HG03108 (cell line): Measurements from ENCODE around the gene KRT83.
"Not testable (repeated sequence)": the region's sequence is repeated elsewhere in the genome, so short reads cannot be mapped to it uniquely, and the experiment has no call there.

Source experiments
- ATAC-seq: cut with Tn5 transposase; IDR thresholded peaks from one replicate; pipeline ENCODE4 v1.9.1; 2021; ENCODE audit warnings: moderate library complexity; ENCODE audit not compliant: unreplicated experiment

The KRT83 gene

DNA sequence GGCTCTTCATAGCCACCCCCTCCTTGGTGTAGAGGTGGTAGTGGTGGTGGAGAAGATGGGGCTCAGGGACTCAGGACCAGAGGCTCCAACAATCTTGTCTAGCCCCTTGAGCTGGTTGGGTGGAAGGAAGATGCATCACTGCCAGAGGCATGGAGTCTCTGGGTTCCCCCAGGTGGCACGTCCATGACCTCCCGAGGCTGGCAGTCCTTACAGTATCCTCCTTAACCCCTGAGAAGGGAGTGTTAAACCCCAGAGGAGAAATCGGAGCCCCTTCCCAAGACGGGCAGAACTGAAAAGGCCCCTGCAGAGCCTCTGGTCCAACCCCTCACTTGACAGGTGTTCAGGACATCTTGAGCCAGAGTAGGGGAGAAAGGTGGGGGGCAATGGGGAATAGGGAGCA lies 9.1 kb downstream of the KRT83 start:
- ATAC-seq = no peak

DNA sequence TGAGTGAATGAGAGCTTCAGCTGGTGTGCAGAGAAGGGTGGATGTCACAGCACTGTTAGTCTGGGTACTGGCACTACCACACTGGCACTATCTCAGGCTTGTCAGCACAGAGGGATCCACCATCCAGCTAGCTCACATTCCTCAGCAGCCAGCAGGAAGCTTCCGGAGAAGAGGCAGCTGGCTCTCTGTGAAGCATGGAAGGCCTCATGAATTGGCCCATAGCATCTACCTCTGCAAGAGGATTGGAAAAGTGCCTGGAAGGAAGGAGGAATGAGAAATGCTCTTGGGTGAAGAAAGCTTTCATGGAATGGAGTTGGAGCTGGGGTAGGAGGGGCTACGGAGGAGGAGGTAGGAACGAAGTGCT lies 9.9 kb downstream of the KRT83 start:
- ATAC-seq = no peak

DNA sequence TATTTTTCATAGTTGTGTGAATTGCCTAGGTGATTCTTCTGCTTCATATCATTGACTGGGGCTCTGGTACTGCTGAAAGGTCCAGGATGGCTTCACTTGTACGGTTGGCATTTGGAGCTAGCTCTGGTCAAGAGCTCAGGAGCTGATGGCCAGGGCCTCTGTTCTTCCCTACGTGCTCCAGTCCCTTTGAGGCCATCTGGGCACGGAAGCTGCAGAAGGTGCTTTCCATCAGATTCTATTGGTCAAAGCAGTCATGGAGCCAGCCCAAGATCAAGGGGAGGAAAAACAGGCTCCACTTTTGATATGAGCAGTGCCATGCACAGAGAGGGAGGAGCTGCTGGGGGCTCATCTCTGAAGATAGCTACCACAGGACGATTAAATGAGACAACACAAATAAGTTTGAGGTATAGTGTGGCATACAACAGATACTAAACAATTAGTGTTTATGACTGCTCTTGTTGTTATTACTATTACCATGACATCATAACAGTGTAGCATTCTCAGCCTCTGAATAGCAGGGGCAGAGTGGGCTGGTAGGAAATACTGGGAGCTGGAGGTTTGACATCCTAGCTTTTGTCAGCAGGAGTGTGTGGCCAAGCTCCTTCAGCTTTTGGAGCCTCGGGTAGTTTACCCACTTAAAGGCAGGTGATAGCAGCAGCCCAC lies 10.4 kb downstream of the KRT83 start:
- no peak for ATAC-seq

GRCh38 chr12:52308806-52309425 lies 12.3 kb downstream of the KRT83 start:
- ATAC-seq = no peak

DNA sequence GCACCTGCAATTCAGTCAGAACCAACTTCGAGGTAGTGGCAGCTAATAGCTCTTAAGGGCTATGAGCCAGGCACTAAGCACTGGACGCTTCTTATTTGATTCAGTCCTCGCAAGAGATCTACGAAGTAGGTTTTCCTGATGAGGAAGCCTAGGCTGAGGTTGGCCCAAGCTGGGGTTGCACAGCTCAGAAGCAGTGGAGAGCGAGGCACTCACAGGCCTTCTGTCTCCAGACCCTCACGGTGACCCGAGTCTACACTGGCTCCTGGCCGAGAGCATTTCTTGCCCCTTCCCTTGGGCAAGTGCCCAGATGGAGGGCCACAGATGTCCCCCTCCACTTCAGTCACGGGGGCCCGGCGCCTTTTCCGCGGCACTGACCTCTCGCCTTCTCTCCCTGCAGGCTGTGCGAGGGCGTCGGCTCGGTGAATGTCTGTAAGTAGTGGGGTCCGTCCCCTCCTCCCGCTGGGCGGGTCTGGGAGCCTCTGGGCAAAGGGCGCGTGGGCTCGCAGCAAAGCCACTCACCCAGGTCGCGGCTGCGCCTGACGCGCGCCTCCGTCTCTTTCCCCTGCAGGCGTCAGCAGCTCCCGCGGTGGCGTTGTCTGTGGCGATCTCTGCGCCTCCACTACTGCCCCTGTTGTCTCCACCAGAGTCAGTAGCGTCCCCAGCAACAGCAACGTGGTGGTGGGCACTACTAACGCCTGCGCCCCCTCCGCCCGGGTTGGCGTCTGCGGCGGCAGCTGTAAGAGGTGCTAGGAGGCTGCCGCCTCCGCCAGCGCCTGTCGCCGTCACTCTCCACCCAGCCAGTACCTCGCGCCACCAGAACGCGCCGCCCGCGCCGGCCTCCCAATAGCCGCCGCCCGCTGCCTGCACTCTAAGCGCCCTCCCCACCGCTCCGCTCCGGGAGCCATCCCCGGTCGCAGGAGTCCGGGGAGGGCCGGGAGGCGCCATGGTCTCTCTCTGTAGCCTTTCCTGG lies 13.1 kb downstream of the KRT83 start:
- no peak for ATAC-seq

DNA sequence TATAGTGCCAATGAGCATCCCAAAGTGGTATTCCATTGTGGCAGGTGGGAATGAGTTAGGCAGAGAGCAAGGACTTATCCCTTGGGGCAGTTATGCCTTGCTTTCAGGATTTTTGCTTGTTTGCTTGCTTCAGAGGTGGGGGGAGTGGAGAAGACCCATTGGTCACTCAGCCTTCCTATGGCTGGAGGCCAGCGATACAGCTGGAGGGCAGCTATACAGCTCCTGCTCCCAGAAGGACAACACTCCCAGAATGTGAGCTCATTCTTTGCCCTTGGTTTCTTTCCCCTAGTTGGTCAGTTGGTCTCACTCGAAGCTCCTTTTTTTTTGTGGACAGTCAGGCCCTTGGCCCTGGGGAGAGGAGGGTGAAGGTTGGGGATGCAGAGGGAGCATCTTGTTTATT lies 14.5 kb downstream of the KRT83 start:
- no peak for ATAC-seq

- no peak for ATAC-seq
Measured at GRCh38 chr12:52305921-52306705, 15.1 kb downstream of the KRT83 start.

- ATAC-seq = peak; percentile 91
Measured at GRCh38 chr12:52304941-52305411, 16.2 kb downstream of the KRT83 start.

DNA sequence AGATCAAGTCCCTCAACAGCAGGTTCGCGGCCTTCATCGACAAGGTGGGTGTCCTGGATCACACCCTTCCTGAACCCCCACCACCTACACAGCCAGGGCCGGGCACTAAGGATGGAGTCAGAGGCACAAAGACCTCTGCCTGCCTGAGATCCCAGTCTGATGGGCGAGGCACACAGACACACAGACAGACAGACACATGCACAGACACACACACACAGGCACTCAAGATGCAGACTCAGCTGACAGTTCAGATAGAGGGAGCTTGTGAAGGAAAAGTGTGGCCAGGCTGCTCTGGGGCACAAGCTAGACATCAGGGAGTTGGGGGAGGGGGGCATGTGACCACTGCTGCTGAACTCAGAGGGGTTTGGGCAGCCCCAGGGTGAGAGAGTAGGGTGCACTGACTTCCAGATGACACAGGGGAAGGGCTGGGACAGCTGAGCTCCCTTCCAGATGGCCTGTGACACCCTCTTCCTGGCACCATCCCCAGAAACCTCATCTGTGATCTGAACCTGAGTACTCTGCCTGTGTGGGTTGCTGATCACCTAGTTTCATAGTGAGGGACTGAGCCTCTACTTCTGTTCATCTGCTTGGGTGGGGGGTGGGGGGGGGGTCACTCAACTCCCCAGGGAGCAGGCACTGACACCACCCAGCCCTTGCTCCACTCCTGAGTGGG lies 18.8 kb downstream of the KRT83 start:
- ATAC-seq = not testable (repeated sequence)

DNA sequence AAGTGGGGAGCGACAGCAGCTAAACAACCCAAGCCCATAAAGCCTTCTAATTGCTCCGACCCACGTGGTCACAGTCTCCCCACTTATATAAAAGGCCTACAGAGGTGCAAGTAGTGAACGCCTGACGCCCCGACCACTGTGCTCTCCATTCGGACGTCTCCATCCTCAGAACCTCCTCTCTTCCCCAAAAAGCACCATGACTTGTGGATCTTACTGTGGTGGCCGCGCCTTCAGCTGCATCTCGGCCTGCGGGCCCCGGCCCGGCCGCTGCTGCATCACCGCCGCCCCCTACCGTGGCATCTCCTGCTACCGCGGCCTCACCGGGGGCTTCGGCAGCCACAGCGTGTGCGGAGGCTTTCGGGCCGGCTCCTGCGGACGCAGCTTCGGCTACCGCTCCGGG lies 19.5 kb downstream of the KRT83 start:
- ATAC-seq = not testable (repeated sequence)

GRCh38 chr12:52300796-52301691 lies 20.2 kb downstream of the KRT83 start:
- no peak for ATAC-seq

GRCh38 chr12:52298677-52299190 lies 22.5 kb downstream of the KRT83 start:
- ATAC-seq = no peak

DNA sequence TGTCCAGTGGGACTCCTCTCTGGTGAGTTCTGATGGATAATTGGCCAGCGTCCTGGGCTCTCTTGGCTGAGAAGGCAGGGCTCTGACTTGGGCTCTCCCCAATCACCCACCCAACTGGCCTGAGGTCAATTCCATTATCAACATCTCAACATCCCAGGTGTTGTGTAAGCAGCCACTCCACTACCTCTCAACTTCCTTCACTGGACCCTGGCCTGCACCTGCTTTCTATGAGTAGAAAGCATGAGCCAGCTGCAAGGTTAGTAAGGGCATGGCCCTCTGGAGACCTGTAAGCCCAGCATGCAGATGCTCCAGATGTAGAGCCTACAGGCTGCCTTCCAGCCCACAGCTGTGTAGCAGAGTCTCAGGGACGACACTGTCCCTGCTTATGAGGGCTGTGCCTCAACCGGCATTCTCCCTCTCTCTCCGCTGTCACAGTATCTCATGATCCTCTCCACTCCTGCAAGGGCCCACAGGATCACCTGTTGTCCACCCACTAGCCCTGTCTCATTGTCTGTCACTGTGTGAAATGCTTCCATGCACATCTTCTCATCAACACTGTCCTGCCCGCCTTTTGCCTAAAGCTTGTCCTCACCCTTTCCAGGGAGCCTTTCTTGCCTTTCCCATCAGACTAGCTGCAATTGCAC lies 24.5 kb downstream of the KRT83 start:
- no peak for ATAC-seq

- ATAC-seq = no peak
Measured at GRCh38 chr12:52295663-52296062, 25.5 kb downstream of the KRT83 start.

DNA sequence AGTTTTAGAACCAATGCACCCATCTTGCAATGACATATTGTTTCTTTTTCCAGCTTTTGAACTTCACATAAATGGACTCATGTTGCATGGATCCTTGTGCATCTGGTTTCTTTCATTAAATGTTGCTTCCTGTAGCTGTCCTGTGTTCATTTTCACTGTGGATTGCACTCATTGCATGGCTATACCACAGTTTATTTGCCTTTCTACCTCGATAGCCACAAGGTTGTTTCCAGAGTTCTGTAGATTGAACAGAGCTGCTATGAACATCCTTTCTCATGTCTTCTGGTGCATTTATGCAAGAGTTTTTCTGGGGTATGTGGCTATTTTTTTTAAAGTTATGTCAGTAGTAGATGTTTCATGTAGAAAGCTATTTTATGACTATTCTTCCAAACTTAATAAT lies 26.4 kb downstream of the KRT83 start:
- ATAC-seq = no peak

DNA sequence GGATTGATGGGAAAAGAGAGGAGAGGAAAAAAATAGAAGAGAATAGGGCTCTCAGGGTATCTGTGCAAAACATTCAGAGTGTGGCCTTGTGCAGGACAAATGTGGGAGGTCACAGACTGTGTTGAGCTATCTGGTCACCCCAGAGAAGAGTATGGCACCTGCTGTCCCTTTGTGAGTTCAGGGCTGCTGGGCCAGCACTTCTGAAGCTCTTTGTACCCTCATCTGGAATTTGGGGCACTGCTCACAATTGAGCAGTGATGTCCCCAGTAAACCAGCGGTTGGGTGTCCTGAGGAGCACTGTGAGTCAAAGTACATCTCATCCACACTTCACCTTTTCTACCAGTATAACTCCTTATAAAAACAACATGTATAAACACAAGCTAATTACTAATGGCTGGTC lies 27.3 kb downstream of the KRT83 start:
- ATAC-seq = no peak

DNA sequence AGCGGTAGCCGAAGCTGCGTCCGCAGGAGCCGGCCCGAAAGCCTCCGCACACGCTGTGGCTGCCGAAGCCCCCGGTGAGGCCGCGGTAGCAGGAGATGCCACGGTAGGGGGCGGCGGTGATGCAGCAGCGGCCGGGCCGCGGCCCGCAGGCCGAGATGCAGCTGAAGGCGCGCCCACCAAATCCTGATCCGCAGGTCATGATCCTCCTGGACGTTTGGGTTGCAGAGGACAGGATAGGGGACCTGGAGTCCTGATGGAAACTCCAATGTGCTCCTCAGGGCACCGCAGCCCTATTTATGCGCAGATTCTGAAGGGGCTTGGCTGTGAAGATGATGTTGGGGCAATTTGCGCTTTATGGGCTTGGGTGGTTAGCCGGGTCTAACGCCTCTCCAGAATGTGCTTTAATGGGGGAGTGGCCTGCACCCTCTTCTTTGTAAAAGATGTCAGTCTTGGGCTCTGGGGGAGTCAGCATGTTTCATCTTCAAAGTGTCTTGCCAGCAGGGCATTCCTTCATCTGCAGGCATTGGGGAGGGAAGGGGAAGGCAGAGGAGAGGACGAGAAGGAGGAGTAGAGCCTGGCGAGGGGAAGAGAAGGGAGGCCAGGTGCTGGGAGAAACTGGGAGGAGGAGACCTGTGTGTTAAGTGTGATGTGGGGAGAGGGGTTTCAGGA lies 29.8 kb downstream of the KRT83 start, which contains the start of gene KRT81:
Gene KRT81 (minus strand): TSS at position 268 of the 669 bp plus-strand sequence. CDS start 69 bp downstream, at position 199.
- ATAC-seq = no peak
